Esophagus (tissue), 2 donors: ENCODE data around the gene SAPCD2. TPM values are rescaled to one million over a fixed set of nuclear protein-coding genes. Genes with fewer than 3 reads are reported as not detected.

ENCODE experiments used
- H3K27ac ChIP-seq, 2 donors: one replicate each; pipeline ENCODE4 v1.5.1; 2013; ENCODE audit warnings: low read depth in 2 of 2, mild to moderate bottlenecking in 2 of 2, inconsistent platforms in 1 of 2, low read length in 1 of 2, moderate library complexity in 1 of 2
- H3K27me3 ChIP-seq, 2 donors: one replicate each; pipeline ENCODE4 v1.6.1; 2013; ENCODE audit warnings: low read length in 2 of 2, control low read depth in 1 of 2, mild to moderate bottlenecking in 1 of 2; ENCODE audit not compliant: insufficient read depth in 2 of 2, control insufficient read depth in 1 of 2
- H3K36me3 ChIP-seq, 2 donors: one replicate each; pipeline ENCODE4 v1.6.1; 2013; ENCODE audit warnings: low read length in 1 of 2; ENCODE audit not compliant: control insufficient read depth in 2 of 2, insufficient read depth in 2 of 2
- H3K4me1 ChIP-seq, 2 donors: one replicate each; pipeline ENCODE4 v1.6.1; 2013; ENCODE audit warnings: low read length in 1 of 2; ENCODE audit not compliant: control insufficient read depth in 2 of 2, insufficient read depth in 2 of 2
- H3K4me3 ChIP-seq, 2 donors: one replicate each; pipeline ENCODE4 v1.5.1; 2013; ENCODE audit warnings: low read length in 2 of 2, mild to moderate bottlenecking in 2 of 2, low read depth in 1 of 2, moderate library complexity in 1 of 2
- H3K9me3 ChIP-seq, 2 donors: one replicate each; pipeline ENCODE4 v1.6.1; 2013; ENCODE audit warnings: mild to moderate bottlenecking in 2 of 2, low read depth in 1 of 2, low read length in 1 of 2, moderate library complexity in 1 of 2; ENCODE audit not compliant: control insufficient read depth in 2 of 2, insufficient read depth in 1 of 2
- WGBS, 2 donors: extraction: QIAGEN DNeasy Blood & Tissue Kit; methylation state at CpG; one replicate each; pipeline ENCODE4 v1.1.7; 2013; 5-methylcytosine and 5-hydroxymethylcytosine counted together
- polyA plus RNA-seq, 2 donors: library from polyadenylated mRNA; stranded (reverse); fragments of 200-250 nt; gene quantifications; one replicate each; pipeline ENCODE4 v1.2.3, GENCODE V29; 2013
- donor health status: healthy with polysubstance abuse.
- donor health status: Bipolar disorder and iron deficiency.

Gene SAPCD2
- polyA plus RNA-seq, 2 donors: 7.5 to 9.0 TPM

- no peak overlapping the region for H3K4me3 ChIP-seq
- H3K9me3 ChIP-seq: peaks cover 0 to 3% of the 10 kb centered on the region in 2 donors
- H3K27ac ChIP-seq: no peak overlapping the region
- no peaks in the 10 kb centered on the region for H3K27me3 ChIP-seq
- peaks cover 0 to 17% of the 10 kb centered on the region in 2 donors for H3K36me3 ChIP-seq
- WGBS, 2 donors: 91 to 92% methylated on average over 6 of the region's 6 CpGs
- peaks cover 0 to 8% of the 10 kb centered on the region in 2 donors for H3K4me1 ChIP-seq
These were observed 48.8 kb downstream of the SAPCD2 start for GRCh38 chr9:137021568-137021978.

- Histone ChIP-seq H3K27ac (no peak overlapping the region), H3K27me3 (no peaks in the 10 kb centered on the region), H3K36me3 (peaks cover 0 to 22% of the 10 kb centered on the region in 2 donors), H3K9me3 (peaks cover 0 to 3% of the 10 kb centered on the region in 2 donors), H3K4me3 (no peak overlapping the region), H3K4me1 (peaks cover 0 to 7% of the 10 kb centered on the region in 2 donors)
- 94 to 95% methylated on average over 31 to 32 of the region's 32 CpGs for WGBS, 2 donors
These were observed 49.4 kb downstream of the SAPCD2 start for GRCh38 chr9:137020771-137021567.

GRCh38 chr9:137019891-137020683, 50.3 kb downstream of the SAPCD2 start:
- Histone ChIP-seq H3K9me3 (peaks cover 0 to 3% of the 10 kb centered on the region in 2 donors), H3K4me3 (no peak overlapping the region), H3K4me1 (no peaks in the 10 kb centered on the region), H3K27ac (no peak overlapping the region), H3K27me3 (no peaks in the 10 kb centered on the region), H3K36me3 (peaks cover 0 to 25% of the 10 kb centered on the region in 2 donors)
- 94% methylated on average over 34 of the region's 34 CpGs for WGBS, 2 donors

- peaks cover 0 to 25% of the 10 kb centered on the region in 2 donors for H3K36me3 ChIP-seq
- H3K9me3 ChIP-seq: peaks cover 0 to 3% of the 10 kb centered on the region in 2 donors
- no peak overlapping the region for H3K4me3 ChIP-seq
- no peaks in the 10 kb centered on the region for H3K27me3 ChIP-seq
- no peak overlapping the region for H3K27ac ChIP-seq
- WGBS, 2 donors: 77 to 82% methylated on average over 36 of the region's 36 CpGs
- no peaks in the 10 kb centered on the region for H3K4me1 ChIP-seq
These were observed 51.4 kb downstream of the SAPCD2 start for GRCh38 chr9:137018761-137019559.

GRCh38 chr9:137017791-137018497, 52.4 kb downstream of the SAPCD2 start:
- Histone ChIP-seq H3K27ac (no peak overlapping the region), H3K27me3 (no peaks in the 10 kb centered on the region), H3K4me3 (no peak overlapping the region), H3K36me3 (peaks cover 0 to 23% of the 10 kb centered on the region in 2 donors), H3K9me3 (peaks cover 0 to 3% of the 10 kb centered on the region in 2 donors), H3K4me1 (no peaks in the 10 kb centered on the region)
- 91 to 93% methylated on average over 45 of the region's 45 CpGs for WGBS, 2 donors

GRCh38 chr9:137017071-137017470, 53.3 kb downstream of the SAPCD2 start:
- Histone ChIP-seq H3K4me1 (no peaks in the 10 kb centered on the region), H3K9me3 (peaks cover 0 to 3% of the 10 kb centered on the region in 2 donors), H3K27ac (no peak overlapping the region), H3K27me3 (no peaks in the 10 kb centered on the region), H3K4me3 (no peak overlapping the region), H3K36me3 (peaks cover 0 to 27% of the 10 kb centered on the region in 2 donors)
- WGBS, 2 donors: 97 to 98% methylated on average over 28 of the region's 28 CpGs

GRCh38 chr9:137016436-137016835, 53.9 kb downstream of the SAPCD2 start:
- Histone ChIP-seq H3K4me1 (no peaks in the 10 kb centered on the region), H3K9me3 (no peaks in the 10 kb centered on the region), H3K4me3 (no peak overlapping the region), H3K27ac (no peak overlapping the region), H3K27me3 (no peaks in the 10 kb centered on the region), H3K36me3 (peaks cover 0 to 30% of the 10 kb centered on the region in 2 donors)
- WGBS, 2 donors: 92 to 98% methylated on average over 16 of the region's 16 CpGs

- no peaks in the 10 kb centered on the region for H3K4me1 ChIP-seq
- H3K36me3 ChIP-seq: peaks cover 0 to 31% of the 10 kb centered on the region in 2 donors
- H3K9me3 ChIP-seq: no peaks in the 10 kb centered on the region
- WGBS, 2 donors: 96% methylated on average over 21 of the region's 21 CpGs
- H3K27ac ChIP-seq: no peak overlapping the region
- H3K27me3 ChIP-seq: no peaks in the 10 kb centered on the region
- H3K4me3 ChIP-seq: no peak overlapping the region
These were observed 54.4 kb downstream of the SAPCD2 start for GRCh38 chr9:137015976-137016375.

GRCh38 chr9:137015540-137015930, 54.8 kb downstream of the SAPCD2 start:
- H3K27ac ChIP-seq: no peak overlapping the region
- H3K27me3 ChIP-seq: no peaks in the 10 kb centered on the region
- 97 to 98% methylated on average over 25 of the region's 25 CpGs for WGBS, 2 donors
- H3K36me3 ChIP-seq: peaks cover 0 to 32% of the 10 kb centered on the region in 2 donors
- H3K4me1 ChIP-seq: no peaks in the 10 kb centered on the region
- H3K9me3 ChIP-seq: no peaks in the 10 kb centered on the region
- no peak overlapping the region for H3K4me3 ChIP-seq
